K562 (cell line): ENCODE measurements around the gene HAUS7.

Experiments used
- JUNB ChIP-seq: fragments of 450-650 bp; formaldehyde crosslinking; conservative IDR thresholded peaks from 2 replicates; pipeline ENCODE4 v1.4.0; 2020; ENCODE audit warnings: mild to moderate bottlenecking
- LARP7 ChIP-seq: fragments of 450-650 bp; IDR thresholded peaks from 2 replicates; pipeline ENCODE4 v1.6.1; 2016
- YY1 ChIP-seq, 3 experiments: IDR thresholded peaks; 2 replicates each; pipeline ENCODE4 v1.6.1; 2011; ENCODE audit warnings: low read length in 2 of 3, mild to moderate bottlenecking in 2 of 3, moderate library complexity in 2 of 3, borderline replicate concordance in 1 of 3, control low read depth in 1 of 3, low read depth in 1 of 3; ENCODE audit not compliant: insufficient read depth in 3 of 3, insufficient replicate concordance in 2 of 3, control insufficient read depth in 1 of 3, insufficient read length in 1 of 3; ENCODE audit errors: extremely low read depth in 1 of 3
- TF ChIP-seq, protein P1 (sequence below): sonication (generic); formaldehyde crosslinking; IDR thresholded peaks from 2 replicates; pipeline ENCODE4 v1.8.1; 2023; ENCODE audit warnings: mild to moderate bottlenecking, missing genetic modification reagents, moderate library complexity

DNA sequence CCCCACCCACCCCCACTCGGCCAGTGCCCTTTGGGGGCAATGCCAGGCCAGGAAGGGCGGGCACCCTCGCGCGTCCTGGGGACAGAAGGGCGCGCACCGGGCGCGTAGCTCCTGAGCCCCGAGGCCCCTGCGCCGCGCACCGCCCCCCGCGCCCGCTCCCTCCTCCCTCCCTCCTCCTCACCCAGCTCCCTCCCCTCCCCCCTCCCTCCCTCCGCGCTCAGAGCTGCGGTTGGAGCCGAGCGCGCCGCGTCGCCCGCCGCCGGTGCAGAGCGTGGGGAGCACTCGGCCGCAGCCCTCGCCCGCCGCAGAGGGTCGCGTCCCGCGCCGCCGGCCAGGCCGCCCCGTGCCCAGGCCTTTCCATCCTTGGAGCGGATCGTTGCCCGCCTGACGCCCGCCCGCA is 47.0 kb upstream of the HAUS7 start, which contains the start of gene ATP2B3:
- TF ChIP-seq, protein P1, sequence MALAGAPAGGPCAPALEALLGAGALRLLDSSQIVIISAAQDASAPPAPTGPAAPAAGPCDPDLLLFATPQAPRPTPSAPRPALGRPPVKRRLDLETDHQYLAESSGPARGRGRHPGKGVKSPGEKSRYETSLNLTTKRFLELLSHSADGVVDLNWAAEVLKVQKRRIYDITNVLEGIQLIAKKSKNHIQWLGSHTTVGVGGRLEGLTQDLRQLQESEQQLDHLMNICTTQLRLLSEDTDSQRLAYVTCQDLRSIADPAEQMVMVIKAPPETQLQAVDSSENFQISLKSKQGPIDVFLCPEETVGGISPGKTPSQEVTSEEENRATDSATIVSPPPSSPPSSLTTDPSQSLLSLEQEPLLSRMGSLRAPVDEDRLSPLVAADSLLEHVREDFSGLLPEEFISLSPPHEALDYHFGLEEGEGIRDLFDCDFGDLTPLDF (CRISPR knock-in tag), result no peak
- no peak for TF ChIP-seq JUNB (CRISPR knock-in tag)
- TF ChIP-seq LARP7, result no peak
- no peak for TF ChIP-seq YY1 (IDR thresholded peaks at IDR 0.05; ENCODE audit: borderline replicate concordance in 1 of 3, control insufficient read depth in 1 of 3, extremely low read depth in 1 of 3, insufficient read depth in 3 of 3, insufficient read length in 1 of 3, insufficient replicate concordance in 2 of 3, low read depth in 1 of 3, low read length in 2 of 3)
